Vagina (tissue), 2 donors: ENCODE data around the gene FOXA1. TPM values are rescaled to one million over a fixed set of nuclear protein-coding genes. Genes with fewer than 3 reads are reported as not detected.

Source experiments
- DNase-seq, 2 donors: peaks; one replicate each; pipeline ENCODE4 v3.0.0-alpha.2; 2017; ENCODE audit errors: extremely low spot score in 2 of 2
- H3K27ac ChIP-seq: fragments of 200-600 bp; sonication (generic); one replicate; pipeline ENCODE4 v1.5.1; 2019
- H3K27me3 ChIP-seq: fragments of 200-600 bp; sonication (generic); one replicate; pipeline ENCODE4 v1.5.1; 2019
- H3K36me3 ChIP-seq, 2 donors: fragments of 200-600 bp; sonication (generic); one replicate each; pipeline ENCODE4 v1.5.1; 2017 to 2019
- H3K4me1 ChIP-seq: fragments of 200-600 bp; sonication (generic); one replicate; pipeline ENCODE4 v1.5.1; 2019
- H3K4me3 ChIP-seq, 2 donors: fragments of 200-600 bp; sonication (generic); 1 replicate in 1 of 2; 2 replicates in 1 of 2; pipeline ENCODE4 v1.5.1; 2016 to 2019
- H3K9me3 ChIP-seq: fragments of 200-600 bp; sonication (generic); one replicate; pipeline ENCODE4 v1.5.1; 2019
- POLR2A ChIP-seq, 2 donors: fragments of 450-650 bp; IDR thresholded peaks; one replicate each; pipeline ENCODE4 v1.6.1; 2017; ENCODE audit warnings: antibody characterized with exemption in 2 of 2, mild to moderate bottlenecking in 2 of 2, moderate library complexity in 2 of 2
- POLR2AphosphoS5 ChIP-seq, 2 donors: sonication (generic); formaldehyde crosslinking; IDR thresholded peaks; one replicate each; pipeline ENCODE4 v1.9.0; 2017; ENCODE audit warnings: antibody characterized with exemption in 2 of 2, mild to moderate bottlenecking in 2 of 2, low read depth in 1 of 2; ENCODE audit not compliant: insufficient read depth in 1 of 2
- intact Hi-C: fragments of 100-400 bp; cut with DNase I; formaldehyde crosslinking; loops from one replicate; pipeline ENCODE4 v1.15.1; 2023
- total RNA-seq: library from RNA; depleted of rRNA; stranded (reverse); fragments of >200 nt; gene quantifications from one replicate; pipeline ENCODE4 v1.2.3, GENCODE V29; 2016
- TF ChIP-seq, protein P1 (sequence below), 3 experiments: fragments of 450-650 bp in 2 of 3; fragments of 200-600 bp in 1 of 3; sonication (generic) in 1 of 3; IDR thresholded peaks; one replicate each; pipeline ENCODE4 v1.5.1; 2017 to 2019; ENCODE audit warnings: antibody characterized with exemption in 3 of 3, mild to moderate bottlenecking in 2 of 3, moderate library complexity in 2 of 3

FOXA1 gene
- total RNA-seq, 1 donor from 2014 or later: 11.5 TPM

GRCh38 chr14:37622231-37622923 is 27.3 kb upstream of the FOXA1 start:
- intact Hi-C loops: no loop called here
- H3K27ac ChIP-seq: no peak overlapping the region
- DNase-seq: no peak
- H3K4me3 ChIP-seq: no peak overlapping the region
- peaks cover 8% of the 10 kb centered on the region for H3K4me1 ChIP-seq
- TF ChIP-seq POLR2A (IDR thresholded peaks at IDR 0.05) (no peak), POLR2AphosphoS5 (IDR thresholded peaks at IDR 0.05; ENCODE audit: insufficient read depth in 1 of 2, low read depth in 1 of 2) (no peak)
- TF ChIP-seq, protein P1, sequence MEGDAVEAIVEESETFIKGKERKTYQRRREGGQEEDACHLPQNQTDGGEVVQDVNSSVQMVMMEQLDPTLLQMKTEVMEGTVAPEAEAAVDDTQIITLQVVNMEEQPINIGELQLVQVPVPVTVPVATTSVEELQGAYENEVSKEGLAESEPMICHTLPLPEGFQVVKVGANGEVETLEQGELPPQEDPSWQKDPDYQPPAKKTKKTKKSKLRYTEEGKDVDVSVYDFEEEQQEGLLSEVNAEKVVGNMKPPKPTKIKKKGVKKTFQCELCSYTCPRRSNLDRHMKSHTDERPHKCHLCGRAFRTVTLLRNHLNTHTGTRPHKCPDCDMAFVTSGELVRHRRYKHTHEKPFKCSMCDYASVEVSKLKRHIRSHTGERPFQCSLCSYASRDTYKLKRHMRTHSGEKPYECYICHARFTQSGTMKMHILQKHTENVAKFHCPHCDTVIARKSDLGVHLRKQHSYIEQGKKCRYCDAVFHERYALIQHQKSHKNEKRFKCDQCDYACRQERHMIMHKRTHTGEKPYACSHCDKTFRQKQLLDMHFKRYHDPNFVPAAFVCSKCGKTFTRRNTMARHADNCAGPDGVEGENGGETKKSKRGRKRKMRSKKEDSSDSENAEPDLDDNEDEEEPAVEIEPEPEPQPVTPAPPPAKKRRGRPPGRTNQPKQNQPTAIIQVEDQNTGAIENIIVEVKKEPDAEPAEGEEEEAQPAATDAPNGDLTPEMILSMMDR (IDR thresholded peaks at IDR 0.05): no peak
- no peaks in the 10 kb centered on the region for H3K9me3 ChIP-seq
- H3K36me3 ChIP-seq: no peaks in the 10 kb centered on the region
- H3K27me3 ChIP-seq: no peaks in the 10 kb centered on the region

DNA sequence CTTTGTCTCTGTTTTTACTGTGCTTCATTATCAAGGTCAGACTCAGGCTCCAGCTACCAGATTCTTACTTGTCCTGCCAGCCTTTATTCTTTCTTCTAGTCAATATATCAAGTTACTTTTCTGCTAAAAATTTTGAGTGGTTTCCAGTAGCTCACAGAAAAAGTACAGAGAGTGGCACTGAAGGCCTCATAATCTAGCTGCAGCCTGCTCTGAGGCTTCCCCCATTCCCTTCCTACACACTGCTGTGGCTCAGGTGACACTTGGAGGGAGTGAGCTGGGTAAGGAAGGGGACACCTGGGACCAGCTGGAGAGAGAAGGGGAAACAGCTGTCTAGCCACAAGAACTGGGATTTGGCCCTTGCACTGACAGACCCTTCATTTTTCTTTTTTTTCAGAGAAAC is 25.8 kb upstream of the FOXA1 start:
- peaks cover 2% of the 10 kb centered on the region for H3K9me3 ChIP-seq
- no peak for DNase-seq
- intact Hi-C loops: loop anchor here (2.0 kb wide), 1 partner anchor 60 kb away; no protein-coding TSS in a partner anchor
- no peaks in the 10 kb centered on the region for H3K27me3 ChIP-seq
- no peaks in the 10 kb centered on the region for H3K36me3 ChIP-seq
- H3K27ac ChIP-seq: no peak overlapping the region
- TF ChIP-seq POLR2A (IDR thresholded peaks at IDR 0.05): no peak
- TF ChIP-seq POLR2AphosphoS5 (IDR thresholded peaks at IDR 0.05; ENCODE audit: insufficient read depth in 1 of 2, low read depth in 1 of 2): no peak
- TF ChIP-seq, protein P1 (IDR thresholded peaks at IDR 0.05): no peak
- H3K4me3 ChIP-seq: no peak overlapping the region
- H3K4me1 ChIP-seq: peaks cover 8% of the 10 kb centered on the region

DNA sequence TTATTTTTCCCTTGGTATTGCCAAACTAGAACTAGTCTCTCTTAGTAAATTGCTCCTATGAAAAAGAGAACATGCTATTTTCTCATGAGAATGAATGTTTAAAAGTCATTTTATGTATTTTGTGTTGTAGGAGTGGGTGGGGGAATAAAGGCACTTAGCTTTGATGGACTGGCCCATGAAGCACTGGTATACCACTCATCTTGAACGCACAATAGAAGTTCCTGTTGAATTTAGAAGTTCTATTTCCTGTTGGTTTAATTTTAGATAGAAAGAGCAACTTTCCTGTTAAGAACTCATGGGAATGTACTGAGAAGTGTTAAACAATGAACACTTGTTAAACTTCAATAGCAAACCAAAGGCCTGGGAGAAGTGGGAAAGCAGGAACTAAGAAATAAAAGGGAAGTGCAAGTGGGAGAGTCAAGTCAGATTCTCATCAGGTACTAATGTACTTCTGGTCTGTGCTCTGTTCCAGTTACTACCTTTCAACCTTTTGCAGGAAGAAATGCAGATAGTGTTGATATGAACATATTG is 23.5 kb upstream of the FOXA1 start:
- intact Hi-C loops: no loop called here
- TF ChIP-seq, protein P1 (IDR thresholded peaks at IDR 0.05): no peak
- DNase-seq: no peak

GRCh38 chr14:37617864-37618365 is 22.9 kb upstream of the FOXA1 start:
- Histone ChIP-seq H3K4me1 (peaks cover 8% of the 10 kb centered on the region), H3K9me3 (peaks cover 17% of the 10 kb centered on the region), H3K27me3 (no peaks in the 10 kb centered on the region), H3K36me3 (no peaks in the 10 kb centered on the region), H3K27ac (no peak overlapping the region), H3K4me3 (no peak overlapping the region)
- TF ChIP-seq POLR2AphosphoS5 (IDR thresholded peaks at IDR 0.05; ENCODE audit: insufficient read depth in 1 of 2, low read depth in 1 of 2) (no peak), POLR2A (IDR thresholded peaks at IDR 0.05) (no peak)
- TF ChIP-seq, protein P1 (IDR thresholded peaks at IDR 0.05): no peak
- DNase-seq: no peak
- intact Hi-C loops: no loop called here

More for the DNA sequence above, 23.5 kb upstream of the FOXA1 start:
- Histone ChIP-seq H3K4me3 (no peak overlapping the region), H3K9me3 (peaks cover 17% of the 10 kb centered on the region), H3K27me3 (no peaks in the 10 kb centered on the region), H3K27ac (no peak overlapping the region), H3K4me1 (peaks cover 8% of the 10 kb centered on the region), H3K36me3 (no peaks in the 10 kb centered on the region)

DNA sequence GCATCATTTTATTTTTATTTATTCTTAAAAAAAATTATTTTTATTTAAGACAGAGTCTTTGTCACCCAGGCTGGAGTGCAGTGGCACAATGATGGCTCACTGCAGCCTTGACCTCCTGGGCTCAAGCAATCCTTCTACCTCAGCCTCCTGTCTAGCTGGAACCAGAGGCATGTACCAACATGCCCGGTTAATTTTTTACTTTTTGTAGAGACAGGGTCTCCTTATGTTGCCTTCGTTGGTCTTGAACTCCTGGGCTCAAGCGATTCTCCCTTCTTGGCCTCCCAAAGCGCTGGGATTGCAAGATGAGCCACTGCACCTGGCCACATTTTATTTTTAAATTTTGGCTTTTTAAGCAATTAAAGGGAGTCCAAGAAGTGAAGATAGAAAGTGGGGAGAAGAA is 21.8 kb upstream of the FOXA1 start:
- no peaks in the 10 kb centered on the region for H3K27me3 ChIP-seq
- no peaks in the 10 kb centered on the region for H3K4me1 ChIP-seq
- peaks cover 17% of the 10 kb centered on the region for H3K9me3 ChIP-seq
- intact Hi-C loops: no loop called here
- H3K36me3 ChIP-seq: no peaks in the 10 kb centered on the region
- no peak for DNase-seq
- H3K4me3 ChIP-seq: no peak overlapping the region
- TF ChIP-seq POLR2A (IDR thresholded peaks at IDR 0.05): no peak
- TF ChIP-seq, protein P1 (IDR thresholded peaks at IDR 0.05): no peak
- TF ChIP-seq POLR2AphosphoS5 (IDR thresholded peaks at IDR 0.05; ENCODE audit: insufficient read depth in 1 of 2, low read depth in 1 of 2): no peak
- H3K27ac ChIP-seq: no peak overlapping the region
